Lung (tissue), 12 donors: ENCODE results near the gene ABHD4. TPM values are rescaled to one million over a fixed set of nuclear protein-coding genes. Genes with fewer than 3 reads are reported as not detected.

Experiments used
- ATAC-seq: fragments of 200-7000 bp; cut with Tn5 transposase; one replicate; pipeline ENCODE4 v1.9.1; 2020; ENCODE audit warnings: moderate number of reproducible peaks; ENCODE audit not compliant: insufficient read depth, low FRiP score
- DNase-seq, 3 donors: peaks; one replicate each; pipeline ENCODE4 v3.0.0-alpha.2; 2013 to 2017
- H3K27ac ChIP-seq, 2 donors: one replicate each; pipeline ENCODE4 v1.5.1; 2013; ENCODE audit warnings: mild to moderate bottlenecking in 2 of 2, moderate library complexity in 2 of 2, control low read depth in 1 of 2, inconsistent platforms in 1 of 2, low read depth in 1 of 2, low read length in 1 of 2
- H3K27me3 ChIP-seq, 3 donors: one replicate each; pipeline ENCODE4 v1.5.1; 2013; ENCODE audit warnings: low read length in 2 of 3; ENCODE audit not compliant: control insufficient read depth in 3 of 3, insufficient read depth in 3 of 3
- H3K36me3 ChIP-seq, 4 donors: one replicate each; pipeline ENCODE4 v1.5.1; 2013; ENCODE audit warnings: low read length in 4 of 4, mild to moderate bottlenecking in 1 of 4, moderate library complexity in 1 of 4; ENCODE audit not compliant: control insufficient read depth in 4 of 4, insufficient read depth in 4 of 4
- H3K4me1 ChIP-seq, 5 donors: one replicate each; pipeline ENCODE4 v1.5.1; 2013; ENCODE audit warnings: low read length in 5 of 5, mild to moderate bottlenecking in 2 of 5, moderate library complexity in 1 of 5; ENCODE audit not compliant: control insufficient read depth in 5 of 5, insufficient read depth in 5 of 5
- H3K4me3 ChIP-seq: one replicate; pipeline ENCODE4 v1.5.1; 2013; ENCODE audit warnings: mild to moderate bottlenecking, control low read depth, moderate library complexity
- H3K9ac ChIP-seq, 2 donors: one replicate each; pipeline ENCODE4 v1.5.1; 2013; ENCODE audit warnings: low read length in 2 of 2, control low read depth in 1 of 2; ENCODE audit not compliant: insufficient read depth in 1 of 2
- H3K9me3 ChIP-seq, 4 donors: one replicate each; pipeline ENCODE4 v1.5.1; 2013; ENCODE audit warnings: low read length in 3 of 4, mild to moderate bottlenecking in 1 of 4, moderate library complexity in 1 of 4; ENCODE audit not compliant: control insufficient read depth in 4 of 4, insufficient read depth in 3 of 4
- WGBS, 2 donors: extraction: QIAGEN DNeasy Blood & Tissue Kit; methylation state at CpG; one replicate each; pipeline ENCODE4 v1.1.7; 2013; 5-methylcytosine and 5-hydroxymethylcytosine counted together
- polyA plus RNA-seq, 2 donors: library from polyadenylated mRNA; stranded (reverse); fragments of 200-250 nt; gene quantifications; one replicate each; pipeline ENCODE4 v1.2.1, GENCODE V29; 2013
- total RNA-seq, 2 donors: library from RNA; depleted of rRNA in 1 of 2; stranded (reverse); fragments of >200 nt in 1 of 2; gene quantifications; one replicate each; pipeline ENCODE4 v1.2.1, GENCODE V29; 2014 to 2021
- TF ChIP-seq, protein P1 (sequence below): IDR thresholded peaks from 2 replicates; pipeline ENCODE4 v1.5.1; 2012; ENCODE audit warnings: mild to moderate bottlenecking; ENCODE audit errors: control extremely low read depth, extremely low read depth
- donor health status: control.
- donor health status: control.
- donor health status: Bipolar disorder and iron deficiency.
- donor health status: healthy.
- donor health status: DM: yes; HTN: yes; CAD: no.

ABHD4 gene
- total and polyA plus RNA-seq, 4 donors = 14.9 to 34.0 (median 23.9) TPM

DNA sequence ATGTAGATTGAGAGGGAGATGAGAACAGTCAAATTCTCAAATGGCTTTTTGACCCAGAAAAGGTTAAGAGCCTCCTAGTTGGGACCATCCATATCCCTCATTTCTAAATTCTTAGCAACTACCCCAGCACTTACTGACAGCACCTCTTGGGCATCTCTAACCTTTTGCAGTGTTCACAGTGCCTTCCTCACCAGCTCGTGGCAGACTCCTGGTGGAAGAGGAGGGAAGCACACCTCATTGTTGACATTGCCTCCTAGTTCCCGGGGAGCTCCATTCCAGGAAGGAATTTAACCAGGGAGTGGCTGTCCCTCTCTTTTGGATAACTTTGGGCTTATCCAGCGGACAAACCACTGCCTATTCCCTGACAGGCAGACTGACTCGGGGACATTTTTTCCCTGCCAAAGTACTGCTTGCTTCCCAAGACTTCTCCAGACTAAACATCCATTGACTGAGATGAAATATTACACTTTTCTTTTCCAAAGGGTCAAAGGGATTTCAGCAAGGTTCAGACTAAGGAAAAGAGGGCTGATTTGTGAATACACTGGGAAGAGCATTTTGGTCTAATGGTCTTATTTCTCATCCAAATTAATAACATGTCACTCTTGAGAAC lies 55.0 kb downstream of the ABHD4 start:
- WGBS, 2 donors = 4 to 9% methylated on average over 4 of the region's 4 CpGs
- ATAC-seq (peak; percentile 91), DNase-seq (peak; percentile 51 to 64 (median 62))
- H3K9me3 ChIP-seq = no peaks in the 10 kb centered on the region
- no peak overlapping the region for H3K4me3 ChIP-seq
- TF ChIP-seq, protein P1, sequence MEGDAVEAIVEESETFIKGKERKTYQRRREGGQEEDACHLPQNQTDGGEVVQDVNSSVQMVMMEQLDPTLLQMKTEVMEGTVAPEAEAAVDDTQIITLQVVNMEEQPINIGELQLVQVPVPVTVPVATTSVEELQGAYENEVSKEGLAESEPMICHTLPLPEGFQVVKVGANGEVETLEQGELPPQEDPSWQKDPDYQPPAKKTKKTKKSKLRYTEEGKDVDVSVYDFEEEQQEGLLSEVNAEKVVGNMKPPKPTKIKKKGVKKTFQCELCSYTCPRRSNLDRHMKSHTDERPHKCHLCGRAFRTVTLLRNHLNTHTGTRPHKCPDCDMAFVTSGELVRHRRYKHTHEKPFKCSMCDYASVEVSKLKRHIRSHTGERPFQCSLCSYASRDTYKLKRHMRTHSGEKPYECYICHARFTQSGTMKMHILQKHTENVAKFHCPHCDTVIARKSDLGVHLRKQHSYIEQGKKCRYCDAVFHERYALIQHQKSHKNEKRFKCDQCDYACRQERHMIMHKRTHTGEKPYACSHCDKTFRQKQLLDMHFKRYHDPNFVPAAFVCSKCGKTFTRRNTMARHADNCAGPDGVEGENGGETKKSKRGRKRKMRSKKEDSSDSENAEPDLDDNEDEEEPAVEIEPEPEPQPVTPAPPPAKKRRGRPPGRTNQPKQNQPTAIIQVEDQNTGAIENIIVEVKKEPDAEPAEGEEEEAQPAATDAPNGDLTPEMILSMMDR = peak; percentile 85
- H3K36me3 ChIP-seq = no peaks in the 10 kb centered on the region
- H3K9ac ChIP-seq = no peak overlapping the region
- no peaks in the 10 kb centered on the region for H3K4me1 ChIP-seq
- no peak overlapping the region for H3K27ac ChIP-seq
- peaks cover 0 to 3% (median 0%) of the 10 kb centered on the region in 3 donors for H3K27me3 ChIP-seq

DNA sequence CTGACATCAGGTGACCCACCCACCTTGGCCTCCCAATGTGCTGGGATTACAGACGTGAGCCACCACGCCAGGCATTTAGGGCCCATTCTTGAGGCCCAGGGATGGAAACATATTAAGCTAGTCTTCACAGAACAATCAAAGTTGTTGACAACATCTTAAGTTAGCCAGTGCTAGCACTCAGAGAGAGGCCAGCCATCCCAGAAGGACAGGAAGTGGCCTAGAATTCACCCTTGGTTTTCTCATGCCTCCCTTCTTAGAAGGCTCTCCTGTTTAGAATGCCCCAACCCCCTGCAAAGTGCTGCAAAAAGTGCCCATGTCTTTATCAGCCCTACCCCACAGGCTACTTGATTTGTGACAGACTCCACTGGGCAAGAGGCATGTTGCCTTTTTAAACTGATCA lies 58.1 kb downstream of the ABHD4 start:
- Histone ChIP-seq H3K36me3 (no peaks in the 10 kb centered on the region), H3K4me1 (no peaks in the 10 kb centered on the region), H3K9me3 (no peaks in the 10 kb centered on the region), H3K9ac (no peak overlapping the region), H3K4me3 (no peak overlapping the region), H3K27me3 (peaks cover 0 to 2% (median 0%) of the 10 kb centered on the region in 3 donors), H3K27ac (no peak overlapping the region)
- DNase-seq (no peak), ATAC-seq (no peak)
- WGBS, 2 donors = 86 to 87% methylated on average over 2 of the region's 2 CpGs
- TF ChIP-seq, protein P1 = no peak

DNA sequence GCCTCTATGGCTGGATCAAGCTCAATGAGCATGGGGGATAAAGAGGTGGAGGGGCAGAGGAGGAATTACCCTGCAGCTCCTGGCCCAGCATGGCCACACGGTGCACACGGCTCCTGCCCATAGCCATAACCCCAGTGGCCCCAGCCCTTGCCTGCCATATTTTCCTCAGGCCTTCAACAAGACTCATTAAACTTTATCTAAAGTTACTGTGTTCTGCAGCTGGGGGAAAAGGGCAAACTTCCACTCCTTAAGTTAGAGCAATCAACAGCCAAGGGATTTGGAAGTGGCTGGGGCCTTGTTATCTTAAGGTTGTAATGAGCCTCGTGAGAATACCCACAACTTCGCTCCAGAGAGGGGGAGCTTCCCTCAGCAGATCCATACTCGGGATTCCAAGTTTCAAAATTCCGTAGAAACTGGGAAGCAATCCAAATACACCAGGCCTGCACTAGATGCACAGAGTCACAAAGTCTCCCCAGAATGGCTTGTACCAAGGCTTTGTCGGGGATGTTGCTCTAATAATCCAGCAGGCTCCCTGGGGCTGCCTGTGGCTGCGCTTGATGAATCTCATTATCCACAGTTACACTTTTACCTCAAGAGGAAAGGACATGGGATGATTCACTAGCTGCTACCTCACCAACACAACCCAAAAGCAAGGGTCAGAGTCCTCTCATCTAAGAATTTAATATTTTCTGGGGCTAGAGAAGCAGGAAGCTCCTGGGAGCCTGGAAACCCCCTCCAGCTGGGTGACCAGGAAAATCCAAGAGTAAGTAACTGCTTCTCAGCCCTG lies 59.0 kb downstream of the ABHD4 start:
- Histone ChIP-seq H3K27me3 (no peaks in the 10 kb centered on the region), H3K9me3 (no peaks in the 10 kb centered on the region), H3K27ac (no peak overlapping the region), H3K9ac (no peak overlapping the region), H3K36me3 (no peaks in the 10 kb centered on the region), H3K4me3 (no peak overlapping the region), H3K4me1 (no peaks in the 10 kb centered on the region)
- ATAC-seq = no peak
- peak in 2 of 3 donors; percentile 13 to 35 for DNase-seq
- 79 to 86% methylated on average over 8 of the region's 8 CpGs for WGBS, 2 donors
- TF ChIP-seq, protein P1 = no peak
